ENCODE data around the gene ZNF804A. TPM values are rescaled to one million over a fixed set of nuclear protein-coding genes. Genes with fewer than 3 reads are reported as not detected.

The ZNF804A gene
- 1 to 10 TPM in 1 of 4 donors, under 1 TPM in 3; 0.22 to 1.9 (median 0.55) TPM for polyA plus RNA-seq
- long read RNA-seq, donor 1: 0 reads
- long read RNA-seq, donor 2: 0 reads
- long read RNA-seq, donor 3, partial matches to known transcripts: 0 of 2 reads
- long read RNA-seq, donor 3, other reads (novel, unspliced or antisense): 0 of 2 reads
- long read RNA-seq, donor 4: 0 reads
- long read RNA-seq, donor 5: 0 reads
- long read RNA-seq, donor 6: 0 reads
- long read RNA-seq, donor 7: 0 reads
- long read RNA-seq, donor 8: 0 reads
- long read RNA-seq, donor 9: 0 reads
- long read RNA-seq, donor 10, partial matches to known transcripts: 0 of 3 reads
- long read RNA-seq, donor 10, other reads (novel, unspliced or antisense): 0 of 3 reads

GRCh38 chr2:184598316-184599053 is at the start of gene ZNF804A:
Gene ZNF804A (plus strand): TSS chr2:184598529. CDS start chr2:184598960, 431 bp downstream.
- Histone ChIP-seq H3K9me3 (ENCODE audit: control insufficient read depth in 2 of 2, insufficient read depth in 1 of 2, low read depth in 1 of 2, low read length in 1 of 2) (no peaks in the 10 kb centered on the region), H3K4me3 (ENCODE audit: low read depth in 1 of 3, low read length in 3 of 3) (peak within 1 kb of the TSS; percentile 36 to 71 (median 63)), H3K4me1 (ENCODE audit: control insufficient read depth in 3 of 3, insufficient read depth in 2 of 3, low read depth in 1 of 3, low read length in 2 of 3) (no peaks in the 10 kb centered on the region), H3K27me3 (ENCODE audit: control insufficient read depth in 3 of 3, insufficient read depth in 3 of 3, low read length in 3 of 3) (peaks cover 0 to 16% (median 0%) of the 10 kb centered on the region in 3 donors), H3K36me3 (ENCODE audit: control insufficient read depth in 3 of 3, insufficient read depth in 2 of 3, low read depth in 1 of 3, low read length in 3 of 3) (no peaks in the 10 kb centered on the region), H3K27ac (ENCODE audit: low read depth in 1 of 3, low read length in 2 of 3) (peak within 1 kb of the TSS in 2 of 3 donors; percentile 61 to 73)
- FAIRE-seq (no peak), DNase-seq (peak; percentile 38 to 68)
- WGBS, 3 donors: 1 to 2% (median 1%) methylated on average over 76 to 88 of the region's 88 CpGs

- H3K4me3 ChIP-seq (ENCODE audit: low read depth in 1 of 3, low read length in 3 of 3): no peak overlapping the region
- no peaks in the 10 kb centered on the region for H3K36me3 ChIP-seq (ENCODE audit: control insufficient read depth in 3 of 3, insufficient read depth in 2 of 3, low read depth in 1 of 3, low read length in 3 of 3)
- FAIRE-seq (no peak), DNase-seq (no peak)
- H3K27me3 ChIP-seq (ENCODE audit: control insufficient read depth in 3 of 3, insufficient read depth in 3 of 3, low read length in 3 of 3): no peaks in the 10 kb centered on the region
- no peaks in the 10 kb centered on the region for H3K4me1 ChIP-seq (ENCODE audit: control insufficient read depth in 3 of 3, insufficient read depth in 2 of 3, low read depth in 1 of 3, low read length in 2 of 3)
- no peaks in the 10 kb centered on the region for H3K9me3 ChIP-seq (ENCODE audit: control insufficient read depth in 2 of 2, insufficient read depth in 1 of 2, low read depth in 1 of 2, low read length in 1 of 2)
- WGBS, 3 donors: 80 to 87% (median 87%) methylated on average over 2 of the region's 2 CpGs
- H3K27ac ChIP-seq (ENCODE audit: low read depth in 1 of 3, low read length in 2 of 3): no peak overlapping the region
Measured at GRCh38 chr2:184549153-184549552, 49.2 kb upstream of the ZNF804A start.

- H3K36me3 ChIP-seq (ENCODE audit: control insufficient read depth in 3 of 3, insufficient read depth in 2 of 3, low read depth in 1 of 3, low read length in 3 of 3): no peaks in the 10 kb centered on the region
- no peaks in the 10 kb centered on the region for H3K4me1 ChIP-seq (ENCODE audit: control insufficient read depth in 3 of 3, insufficient read depth in 2 of 3, low read depth in 1 of 3, low read length in 2 of 3)
- FAIRE-seq: no peak
- no peak overlapping the region for H3K27ac ChIP-seq (ENCODE audit: low read depth in 1 of 3, low read length in 2 of 3)
- no peak for DNase-seq
- no peaks in the 10 kb centered on the region for H3K27me3 ChIP-seq (ENCODE audit: control insufficient read depth in 3 of 3, insufficient read depth in 3 of 3, low read length in 3 of 3)
- 79 to 87% (median 84%) methylated on average over 1 of the region's 1 CpG for WGBS, 3 donors
- H3K9me3 ChIP-seq (ENCODE audit: control insufficient read depth in 2 of 2, insufficient read depth in 1 of 2, low read depth in 1 of 2, low read length in 1 of 2): no peaks in the 10 kb centered on the region
- no peak overlapping the region for H3K4me3 ChIP-seq (ENCODE audit: low read depth in 1 of 3, low read length in 3 of 3)
Measured at GRCh38 chr2:184551626-184552025, 46.7 kb upstream of the ZNF804A start.

- FAIRE-seq (no peak), DNase-seq (no peak)
- Histone ChIP-seq H3K4me1 (ENCODE audit: control insufficient read depth in 3 of 3, insufficient read depth in 2 of 3, low read depth in 1 of 3, low read length in 2 of 3) (no peaks in the 10 kb centered on the region), H3K4me3 (ENCODE audit: low read depth in 1 of 3, low read length in 3 of 3) (no peak overlapping the region), H3K27ac (ENCODE audit: low read depth in 1 of 3, low read length in 2 of 3) (no peak overlapping the region), H3K9me3 (ENCODE audit: control insufficient read depth in 2 of 2, insufficient read depth in 1 of 2, low read depth in 1 of 2, low read length in 1 of 2) (no peaks in the 10 kb centered on the region), H3K27me3 (ENCODE audit: control insufficient read depth in 3 of 3, insufficient read depth in 3 of 3, low read length in 3 of 3) (no peaks in the 10 kb centered on the region), H3K36me3 (ENCODE audit: control insufficient read depth in 3 of 3, insufficient read depth in 2 of 3, low read depth in 1 of 3, low read length in 3 of 3) (no peaks in the 10 kb centered on the region)
Measured at GRCh38 chr2:184554736-184555135, 43.6 kb upstream of the ZNF804A start.

GRCh38 chr2:184555352-184555751 is 43.0 kb upstream of the ZNF804A start:
- H3K4me3 ChIP-seq (ENCODE audit: low read depth in 1 of 3, low read length in 3 of 3): no peak overlapping the region
- H3K9me3 ChIP-seq (ENCODE audit: control insufficient read depth in 2 of 2, insufficient read depth in 1 of 2, low read depth in 1 of 2, low read length in 1 of 2): no peaks in the 10 kb centered on the region
- no peaks in the 10 kb centered on the region for H3K4me1 ChIP-seq (ENCODE audit: control insufficient read depth in 3 of 3, insufficient read depth in 2 of 3, low read depth in 1 of 3, low read length in 2 of 3)
- no peak overlapping the region for H3K27ac ChIP-seq (ENCODE audit: low read depth in 1 of 3, low read length in 2 of 3)
- DNase-seq (no peak), FAIRE-seq (no peak)
- no peaks in the 10 kb centered on the region for H3K27me3 ChIP-seq (ENCODE audit: control insufficient read depth in 3 of 3, insufficient read depth in 3 of 3, low read length in 3 of 3)
- 80 to 89% (median 83%) methylated on average over 5 of the region's 5 CpGs for WGBS, 3 donors
- H3K36me3 ChIP-seq (ENCODE audit: control insufficient read depth in 3 of 3, insufficient read depth in 2 of 3, low read depth in 1 of 3, low read length in 3 of 3): no peaks in the 10 kb centered on the region

- no peaks in the 10 kb centered on the region for H3K27me3 ChIP-seq (ENCODE audit: control insufficient read depth in 3 of 3, insufficient read depth in 3 of 3, low read length in 3 of 3)
- no peak overlapping the region for H3K27ac ChIP-seq (ENCODE audit: low read depth in 1 of 3, low read length in 2 of 3)
- H3K4me3 ChIP-seq (ENCODE audit: low read depth in 1 of 3, low read length in 3 of 3): no peak overlapping the region
- no peaks in the 10 kb centered on the region for H3K4me1 ChIP-seq (ENCODE audit: control insufficient read depth in 3 of 3, insufficient read depth in 2 of 3, low read depth in 1 of 3, low read length in 2 of 3)
- no peaks in the 10 kb centered on the region for H3K9me3 ChIP-seq (ENCODE audit: control insufficient read depth in 2 of 2, insufficient read depth in 1 of 2, low read depth in 1 of 2, low read length in 1 of 2)
- WGBS, 3 donors: 33 to 64% (median 49%) methylated on average over 1 of the region's 1 CpG
- no peak for DNase-seq
- H3K36me3 ChIP-seq (ENCODE audit: control insufficient read depth in 3 of 3, insufficient read depth in 2 of 3, low read depth in 1 of 3, low read length in 3 of 3): no peaks in the 10 kb centered on the region
- FAIRE-seq: no peak
Measured at GRCh38 chr2:184556639-184557038, 41.7 kb upstream of the ZNF804A start.

GRCh38 chr2:184558713-184559464 is 39.4 kb upstream of the ZNF804A start:
- H3K27me3 ChIP-seq (ENCODE audit: control insufficient read depth in 3 of 3, insufficient read depth in 3 of 3, low read length in 3 of 3): no peaks in the 10 kb centered on the region
- WGBS, 3 donors: 84 to 85% (median 85%) methylated on average over 5 of the region's 5 CpGs
- no peaks in the 10 kb centered on the region for H3K9me3 ChIP-seq (ENCODE audit: control insufficient read depth in 2 of 2, insufficient read depth in 1 of 2, low read depth in 1 of 2, low read length in 1 of 2)
- no peak overlapping the region for H3K4me3 ChIP-seq (ENCODE audit: low read depth in 1 of 3, low read length in 3 of 3)
- H3K36me3 ChIP-seq (ENCODE audit: control insufficient read depth in 3 of 3, insufficient read depth in 2 of 3, low read depth in 1 of 3, low read length in 3 of 3): no peaks in the 10 kb centered on the region
- no peak overlapping the region for H3K27ac ChIP-seq (ENCODE audit: low read depth in 1 of 3, low read length in 2 of 3)
- no peak for FAIRE-seq
- no peaks in the 10 kb centered on the region for H3K4me1 ChIP-seq (ENCODE audit: control insufficient read depth in 3 of 3, insufficient read depth in 2 of 3, low read depth in 1 of 3, low read length in 2 of 3)
- DNase-seq: no peak

- no peak for FAIRE-seq
- DNase-seq: no peak
- Histone ChIP-seq H3K9me3 (ENCODE audit: control insufficient read depth in 2 of 2, insufficient read depth in 1 of 2, low read depth in 1 of 2, low read length in 1 of 2) (no peaks in the 10 kb centered on the region), H3K4me3 (ENCODE audit: low read depth in 1 of 3, low read length in 3 of 3) (no peak overlapping the region), H3K4me1 (ENCODE audit: control insufficient read depth in 3 of 3, insufficient read depth in 2 of 3, low read depth in 1 of 3, low read length in 2 of 3) (no peaks in the 10 kb centered on the region), H3K27me3 (ENCODE audit: control insufficient read depth in 3 of 3, insufficient read depth in 3 of 3, low read length in 3 of 3) (no peaks in the 10 kb centered on the region), H3K36me3 (ENCODE audit: control insufficient read depth in 3 of 3, insufficient read depth in 2 of 3, low read depth in 1 of 3, low read length in 3 of 3) (no peaks in the 10 kb centered on the region), H3K27ac (ENCODE audit: low read depth in 1 of 3, low read length in 2 of 3) (no peak overlapping the region)
- WGBS, 3 donors: 93% methylated on average over 17 of the region's 17 CpGs
Measured at GRCh38 chr2:184560603-184561002, 37.7 kb upstream of the ZNF804A start.

Measured in small intestine (tissue), 16 donors.